Ectodermal cell (in vitro differentiated cells): ENCODE results near the gene MEAF6.
A peak's percentile ranks its signal among the peaks of the same experiment; 100 is the strongest.
"Not testable (repeated sequence)": the region's sequence is repeated elsewhere in the genome, so short reads cannot be mapped to it uniquely, and the experiment has no call there.

Source experiments
- H3K27ac ChIP-seq: 2 replicates; pipeline ENCODE4 v1.7.0; 2013; ENCODE audit warnings: mild to moderate bottlenecking, low read depth, low read length; ENCODE audit not compliant: insufficient read depth, poor library complexity, severe bottlenecking
- H3K27me3 ChIP-seq: 2 replicates; pipeline ENCODE4 v1.7.0; 2013; ENCODE audit warnings: mild to moderate bottlenecking, low read length; ENCODE audit not compliant: insufficient read depth, control insufficient read depth, poor library complexity, severe bottlenecking
- H3K36me3 ChIP-seq: one replicate; pipeline ENCODE4 v1.7.0; 2013; ENCODE audit warnings: low read length; ENCODE audit not compliant: control insufficient read depth, insufficient read depth
- H3K4me1 ChIP-seq: one replicate; pipeline ENCODE4 v1.7.0; 2013; ENCODE audit warnings: low read length; ENCODE audit not compliant: control insufficient read depth, insufficient read depth
- H3K4me3 ChIP-seq: 2 replicates; pipeline ENCODE4 v1.7.0; 2013; ENCODE audit warnings: low read depth, low read length, control low read depth; ENCODE audit not compliant: insufficient read depth
- H3K9me3 ChIP-seq: 2 replicates; pipeline ENCODE4 v1.7.0; 2013; ENCODE audit warnings: mild to moderate bottlenecking, low read length, moderate library complexity; ENCODE audit not compliant: control insufficient read depth
- WGBS, 2 experiments: methylation state at CpG; one replicate each; pipeline ENCODE4 v1.1.7; 2013; ENCODE audit warnings: missing lambda C conversion rate in 2 of 2; 5-methylcytosine and 5-hydroxymethylcytosine counted together

MEAF6 gene

DNA sequence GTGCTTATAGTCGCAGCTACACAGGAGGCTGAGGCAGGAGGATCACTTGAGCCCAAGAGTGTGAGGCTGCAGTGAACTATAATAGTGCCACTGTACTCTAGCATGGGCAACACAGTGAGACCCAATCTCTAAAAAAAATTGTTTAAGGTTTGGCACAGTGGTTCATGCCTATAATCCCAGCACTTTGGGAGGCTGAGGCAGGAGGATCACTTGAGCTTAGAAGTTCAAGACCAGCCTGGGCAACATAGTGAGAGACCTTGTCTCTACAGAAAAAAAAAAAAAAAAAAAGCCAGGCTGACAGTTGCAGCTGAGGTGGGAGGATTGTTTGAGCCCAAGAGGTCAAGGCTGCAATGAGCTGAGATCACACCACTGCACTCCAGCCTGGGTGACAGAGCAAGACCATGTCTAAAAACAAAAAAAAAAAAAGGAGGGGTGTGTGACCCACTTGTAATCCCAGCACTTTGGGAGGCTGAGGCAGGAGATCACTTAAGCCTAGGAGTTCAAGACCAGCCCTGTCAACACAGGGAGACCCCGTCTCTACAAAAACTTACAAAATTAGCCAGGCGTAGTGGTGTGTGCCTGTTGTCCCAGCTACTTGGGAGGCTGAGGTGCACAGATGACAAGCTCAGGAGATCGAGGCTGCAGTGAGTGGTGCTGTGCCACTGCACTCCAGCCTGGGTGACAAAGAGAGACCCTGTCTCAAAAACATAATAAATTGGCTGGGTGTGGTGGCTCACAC, 18.0 kb upstream of the MEAF6 start:
- not testable (repeated sequence) for H3K27ac ChIP-seq, H3K9me3 ChIP-seq, H3K4me3 ChIP-seq, H3K4me1 ChIP-seq, H3K27me3 ChIP-seq
- peaks cover 11% of the 10 kb centered on the region for H3K36me3 ChIP-seq
- WGBS, 2 experiments, result 94% methylated on average over 4 of the region's 4 CpGs

DNA sequence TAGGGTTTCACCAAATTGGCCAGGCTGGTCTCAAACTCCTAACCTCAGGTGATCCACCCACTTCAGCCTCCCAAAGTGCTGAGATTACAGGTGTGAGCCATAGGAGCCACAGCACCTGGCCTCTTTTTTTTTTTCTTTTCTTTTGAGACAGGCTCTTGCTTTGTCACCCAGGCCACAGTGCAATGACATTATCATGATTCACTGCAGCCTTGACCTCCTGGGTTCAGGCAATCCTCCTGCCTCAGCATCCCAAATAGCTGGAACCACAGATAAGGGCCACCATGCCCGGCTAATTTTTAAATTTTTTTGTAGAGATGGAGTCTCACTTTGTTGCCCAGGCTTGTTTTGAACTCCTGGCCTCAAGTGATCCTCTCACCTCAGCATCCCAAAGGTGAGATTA, 15.3 kb upstream of the MEAF6 start:
- not testable (repeated sequence) for H3K9me3 ChIP-seq

DNA sequence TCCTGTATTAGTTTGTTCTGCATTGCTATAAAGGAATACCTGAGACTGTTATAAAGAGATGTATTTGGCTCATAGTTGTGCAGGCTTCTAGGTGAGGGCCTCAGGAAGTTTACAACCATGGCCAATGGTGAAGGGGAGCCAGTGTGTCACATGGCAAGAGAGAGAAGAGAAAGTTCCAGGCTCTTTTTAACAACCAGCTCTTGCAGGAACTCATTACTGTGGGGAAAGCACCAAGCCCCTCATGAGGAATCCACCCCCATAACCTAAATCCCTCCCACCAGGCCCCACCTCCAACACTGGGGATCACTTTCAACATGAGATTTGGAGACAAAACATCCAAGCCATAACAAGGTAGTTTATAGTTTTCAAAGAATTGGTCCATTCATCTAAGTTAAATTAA, 5.0 kb upstream of the MEAF6 start:
- H3K36me3 ChIP-seq, result no peaks in the 10 kb centered on the region
- no peaks in the 10 kb centered on the region for H3K9me3 ChIP-seq
- H3K4me3 ChIP-seq, result no peak overlapping the region
- no peaks in the 10 kb centered on the region for H3K4me1 ChIP-seq
- no peak overlapping the region for H3K27ac ChIP-seq
- H3K27me3 ChIP-seq, result peaks cover 13% of the 10 kb centered on the region

More for the DNA sequence above, 15.3 kb upstream of the MEAF6 start:
- not testable (repeated sequence) for H3K27ac ChIP-seq, H3K4me3 ChIP-seq, H3K4me1 ChIP-seq, H3K27me3 ChIP-seq, H3K36me3 ChIP-seq
- 71 to 87% methylated on average over 1 of the region's 1 CpG for WGBS, 2 experiments

DNA sequence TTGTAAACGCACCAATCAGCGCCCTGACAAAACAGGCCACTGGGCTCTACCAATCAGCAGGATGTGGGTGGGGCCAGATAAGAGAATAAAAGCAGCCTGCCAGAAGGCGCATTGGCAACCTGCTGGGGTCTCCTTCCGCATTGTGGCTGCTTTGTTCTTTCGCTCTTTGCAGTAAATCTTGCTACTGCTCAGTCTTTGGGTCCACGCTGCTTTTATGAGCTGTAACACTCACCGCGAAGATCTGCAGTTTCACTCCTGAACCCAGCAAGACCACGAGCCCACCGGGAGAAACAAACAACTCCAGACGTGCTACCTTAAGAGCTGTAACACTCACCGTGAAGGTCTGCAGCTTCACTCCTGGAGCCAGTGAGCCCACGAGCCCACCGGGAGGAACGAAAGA, 4.4 kb upstream of the MEAF6 start:
- not testable (repeated sequence) for H3K4me1 ChIP-seq, H3K27ac ChIP-seq, H3K4me3 ChIP-seq, H3K9me3 ChIP-seq, H3K36me3 ChIP-seq
- 77 to 81% methylated on average over 15 of the region's 15 CpGs for WGBS, 2 experiments
- peaks cover 13% of the 10 kb centered on the region for H3K27me3 ChIP-seq

DNA sequence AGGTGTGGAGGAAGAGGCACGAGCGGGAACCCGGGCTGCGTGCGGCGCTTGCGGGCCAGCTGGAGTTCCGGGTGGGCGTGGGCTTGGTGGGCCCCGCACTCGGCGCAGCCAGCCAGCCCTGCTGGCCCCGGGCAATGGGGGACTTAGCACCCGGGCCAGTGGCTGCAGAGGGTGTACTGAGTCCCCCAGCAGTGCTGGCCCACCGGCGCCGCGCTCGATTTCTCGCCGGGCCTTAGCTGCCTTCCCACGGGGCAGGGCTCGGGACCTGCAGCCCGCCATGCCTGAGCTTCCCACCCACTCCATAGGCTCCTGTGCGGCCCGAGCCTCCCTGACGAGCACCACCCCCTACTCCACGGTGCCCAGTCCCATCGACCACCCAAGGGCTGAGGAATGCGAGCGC, 3.7 kb upstream of the MEAF6 start:
- peaks cover 13% of the 10 kb centered on the region for H3K27me3 ChIP-seq
- WGBS, 2 experiments, result 96 to 97% methylated on average over 21 to 25 of the region's 31 CpGs
- not testable (repeated sequence) for H3K4me1 ChIP-seq, H3K27ac ChIP-seq, H3K4me3 ChIP-seq, H3K9me3 ChIP-seq, H3K36me3 ChIP-seq

DNA sequence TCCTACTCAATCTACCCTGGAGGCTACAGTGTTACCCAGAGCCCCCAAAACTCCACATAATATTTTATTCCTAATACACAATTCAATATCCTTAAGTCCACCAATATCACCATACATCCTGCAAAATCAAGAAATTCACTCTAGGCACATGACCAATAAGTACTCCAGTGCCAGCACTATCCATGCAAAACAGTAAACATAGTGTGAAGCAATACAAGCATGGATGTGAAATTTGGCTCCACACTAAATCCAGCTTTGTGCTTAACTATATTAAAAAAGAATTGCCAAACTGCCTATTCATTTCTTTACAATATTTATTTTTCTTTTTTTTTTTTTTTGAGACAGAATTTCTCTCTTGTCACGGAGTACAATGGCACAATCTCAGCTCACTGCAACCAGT, 3.0 kb upstream of the MEAF6 start:
- no peaks in the 10 kb centered on the region for H3K9me3 ChIP-seq
- H3K27me3 ChIP-seq, result peaks cover 13% of the 10 kb centered on the region
- peaks cover 8% of the 10 kb centered on the region for H3K4me1 ChIP-seq
- no peak overlapping the region for H3K27ac ChIP-seq
- H3K4me3 ChIP-seq, result no peak overlapping the region
- H3K36me3 ChIP-seq, result no peaks in the 10 kb centered on the region
- WGBS, 2 experiments, result 95 to 96% methylated on average over 1 of the region's 1 CpG

DNA sequence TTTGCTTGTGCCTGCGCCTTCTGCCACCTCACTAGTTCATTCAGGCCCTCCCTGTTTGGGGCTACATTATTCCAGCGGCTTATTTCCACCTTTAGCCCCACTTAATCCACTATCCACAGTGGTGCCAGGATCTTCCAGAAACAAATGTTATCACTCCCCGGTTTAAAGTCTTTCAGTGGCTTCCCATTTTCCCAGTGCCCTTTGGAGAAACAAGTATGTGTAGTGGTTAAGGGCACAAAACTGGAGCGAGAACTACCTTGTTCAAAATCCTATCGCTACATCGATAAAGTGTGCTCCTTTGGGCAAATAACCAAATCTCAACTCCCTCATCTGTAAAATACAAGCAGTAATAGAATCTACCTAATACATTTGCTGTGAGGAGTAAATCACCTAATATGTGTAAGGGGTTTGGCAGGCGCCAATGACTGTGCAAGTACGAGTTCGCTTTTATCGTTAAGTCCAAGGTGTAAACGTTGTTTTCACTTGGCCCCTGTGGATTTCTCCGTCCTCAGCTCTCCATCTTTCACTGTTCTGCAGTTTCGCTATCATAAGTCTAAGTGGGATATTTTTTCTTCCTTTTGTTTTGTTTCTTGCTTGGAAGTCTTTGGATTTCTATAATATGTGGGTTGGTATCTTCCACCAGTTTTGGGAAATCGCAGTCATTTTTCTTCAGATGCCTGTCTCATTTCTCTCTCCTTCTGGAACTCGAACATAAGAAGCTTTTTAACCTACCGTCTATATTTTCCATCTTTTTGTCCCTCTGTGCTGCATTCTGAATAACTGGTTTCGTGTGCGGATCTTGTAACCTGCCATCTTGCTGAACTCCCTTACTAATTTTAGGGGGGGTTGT, 844 bp upstream of the MEAF6 start:
- peak overlapping the region; percentile 89 for H3K4me3 ChIP-seq
- peaks cover 13% of the 10 kb centered on the region for H3K27me3 ChIP-seq
- peaks cover 8% of the 10 kb centered on the region for H3K4me1 ChIP-seq
- H3K9me3 ChIP-seq, result no peaks in the 10 kb centered on the region
- 72 to 73% methylated on average over 15 to 16 of the region's 18 CpGs for WGBS, 2 experiments
- H3K27ac ChIP-seq, result no peak overlapping the region
- no peaks in the 10 kb centered on the region for H3K36me3 ChIP-seq

DNA sequence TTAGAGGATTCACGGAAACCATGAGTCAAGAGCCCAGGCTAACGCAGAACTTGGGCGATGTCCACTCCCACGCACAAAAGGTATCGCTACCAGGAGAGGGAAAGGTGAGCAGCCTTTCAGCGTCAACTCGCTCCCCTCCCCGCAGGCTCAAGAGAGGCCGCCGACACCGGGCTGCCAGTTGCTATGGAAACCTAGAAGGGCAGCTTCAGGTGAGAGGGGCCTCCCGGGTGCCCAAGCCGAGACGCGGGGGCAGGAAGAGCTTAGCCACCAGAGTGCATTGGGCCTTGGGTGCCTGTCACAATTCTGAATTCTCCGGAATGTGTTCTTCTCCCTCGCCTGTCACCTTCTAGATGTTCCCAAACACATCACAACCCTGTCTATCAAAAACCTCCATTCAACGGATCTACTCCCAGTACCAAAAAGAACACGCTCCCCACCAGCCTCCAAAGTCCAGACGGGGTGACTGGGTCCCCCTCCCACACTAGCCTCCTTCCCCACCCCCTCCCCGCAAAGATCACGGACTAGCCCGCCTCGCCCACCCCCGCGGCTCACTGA, 694 bp downstream of the MEAF6 start:
- Histone ChIP-seq H3K4me3 (peak overlapping the region; percentile 89), H3K36me3 (peaks cover 3% of the 10 kb centered on the region), H3K9me3 (no peaks in the 10 kb centered on the region), H3K4me1 (peaks cover 8% of the 10 kb centered on the region), H3K27ac (no peak overlapping the region), H3K27me3 (peaks cover 13% of the 10 kb centered on the region)
- WGBS, 2 experiments, result 4% methylated on average over 23 to 25 of the region's 26 CpGs

DNA sequence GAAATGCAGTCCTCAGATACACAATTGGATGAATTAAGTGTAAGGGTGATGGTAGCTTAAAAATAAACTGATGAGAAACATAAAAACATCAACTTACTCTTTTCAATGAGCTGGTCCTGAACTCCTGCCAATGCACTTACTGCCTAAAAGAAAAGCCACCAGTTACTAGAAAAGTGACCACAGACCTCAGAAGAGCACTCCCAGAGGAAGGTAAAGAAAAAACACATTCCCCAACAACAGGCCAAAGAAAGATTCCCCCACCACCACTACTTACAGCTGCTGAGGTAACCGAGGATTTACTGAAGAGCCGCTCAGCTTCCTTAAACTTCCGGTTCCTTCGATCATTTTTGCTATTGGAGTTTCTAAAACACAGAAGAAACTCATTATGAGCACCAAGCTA, 5.4 kb downstream of the MEAF6 start:
- no peaks in the 10 kb centered on the region for H3K9me3 ChIP-seq
- WGBS, 2 experiments, result 85 to 86% methylated on average over 4 of the region's 4 CpGs
- no peak overlapping the region for H3K4me3 ChIP-seq
- H3K36me3 ChIP-seq, result peaks cover 17% of the 10 kb centered on the region
- peaks cover 8% of the 10 kb centered on the region for H3K4me1 ChIP-seq
- no peak overlapping the region for H3K27ac ChIP-seq
- H3K27me3 ChIP-seq, result no peaks in the 10 kb centered on the region

DNA sequence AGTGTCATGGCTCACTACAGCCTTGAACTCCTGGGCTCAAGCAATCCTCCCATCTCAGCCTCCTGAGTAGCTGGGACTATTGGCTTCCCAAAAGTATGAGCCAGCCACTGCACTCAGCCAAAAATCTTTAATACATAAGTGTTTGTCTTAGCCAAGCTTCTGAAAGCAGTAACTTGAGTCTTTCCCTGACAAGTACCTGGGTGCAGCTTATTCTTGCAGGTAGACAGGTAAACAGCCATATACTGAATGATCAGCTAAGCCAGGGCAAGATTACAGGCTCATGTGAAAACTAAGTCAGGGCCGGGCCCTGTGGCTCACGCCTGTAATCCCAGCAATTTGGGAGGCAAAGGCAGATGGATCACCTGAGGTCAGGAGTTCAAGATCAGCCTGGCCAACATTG, 7.8 kb downstream of the MEAF6 start:
- Histone ChIP-seq H3K4me3 (no peak overlapping the region), H3K9me3 (no peaks in the 10 kb centered on the region), H3K36me3 (peaks cover 22% of the 10 kb centered on the region), H3K4me1 (no peaks in the 10 kb centered on the region), H3K27me3 (no peaks in the 10 kb centered on the region), H3K27ac (no peak overlapping the region)
- WGBS, 2 experiments, result 85 to 91% methylated on average over 2 of the region's 2 CpGs
